ENCODE measurements around the gene CBL.

CBL gene

GRCh38 chr11:119347242-119347641 lies 141.1 kb downstream of the CBL start:
- DNase-seq (ENCODE audit: low spot score), result no peak

DNA sequence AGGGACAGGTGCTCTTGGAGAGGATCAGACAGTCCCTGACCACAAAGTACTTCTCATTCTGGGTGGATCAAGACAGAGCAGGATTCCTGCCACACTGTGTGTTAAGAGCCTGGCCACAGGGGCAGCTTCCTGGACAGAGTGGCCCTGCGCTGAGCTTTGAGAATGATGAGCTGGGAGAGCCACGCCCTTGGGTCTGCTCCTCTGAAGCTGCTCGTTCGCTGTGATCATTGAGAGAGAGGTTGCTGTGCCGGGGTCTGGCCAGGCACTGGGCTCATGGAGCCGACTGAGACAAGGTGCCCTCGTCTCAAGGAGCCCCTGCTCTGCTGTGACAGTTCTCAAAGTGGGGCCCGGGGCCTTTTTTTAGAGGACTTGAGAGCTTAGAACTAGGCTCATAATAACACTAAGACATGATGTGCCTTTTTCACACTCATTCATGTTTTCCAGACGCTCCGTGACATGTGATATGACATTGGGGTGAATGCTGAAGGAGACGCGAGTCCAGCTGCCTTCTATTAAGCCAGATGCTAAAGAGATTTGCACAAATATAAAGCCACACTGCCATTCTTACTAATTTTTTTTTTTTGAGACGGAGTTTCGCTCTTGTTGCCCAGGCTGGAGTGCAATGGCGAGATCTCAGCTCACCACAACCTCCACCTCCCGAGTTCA lies 141.9 kb downstream of the CBL start:
- no peak for DNase-seq (ENCODE audit: low spot score)

DNA sequence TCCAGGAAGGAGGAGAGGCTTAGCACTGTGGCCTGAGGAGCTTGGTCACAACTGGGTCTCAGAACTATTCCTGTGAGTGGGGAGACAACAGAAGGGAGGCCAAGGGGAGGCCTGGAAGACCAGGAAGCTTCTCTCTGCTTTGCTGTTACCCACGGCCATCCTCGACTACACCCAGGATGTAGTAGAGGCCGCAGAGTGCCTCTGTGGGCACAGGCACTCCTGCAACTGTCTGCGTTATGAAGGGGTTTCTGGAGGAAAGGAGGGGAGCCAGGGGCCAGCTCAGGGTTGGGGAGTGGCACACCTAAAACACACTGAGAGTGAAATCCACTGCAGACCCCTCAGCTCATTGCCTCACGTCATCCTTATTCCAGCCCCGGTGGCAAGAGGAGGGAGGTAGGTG lies 144.2 kb downstream of the CBL start:
- DNase-seq (ENCODE audit: low spot score), result no peak

DNA sequence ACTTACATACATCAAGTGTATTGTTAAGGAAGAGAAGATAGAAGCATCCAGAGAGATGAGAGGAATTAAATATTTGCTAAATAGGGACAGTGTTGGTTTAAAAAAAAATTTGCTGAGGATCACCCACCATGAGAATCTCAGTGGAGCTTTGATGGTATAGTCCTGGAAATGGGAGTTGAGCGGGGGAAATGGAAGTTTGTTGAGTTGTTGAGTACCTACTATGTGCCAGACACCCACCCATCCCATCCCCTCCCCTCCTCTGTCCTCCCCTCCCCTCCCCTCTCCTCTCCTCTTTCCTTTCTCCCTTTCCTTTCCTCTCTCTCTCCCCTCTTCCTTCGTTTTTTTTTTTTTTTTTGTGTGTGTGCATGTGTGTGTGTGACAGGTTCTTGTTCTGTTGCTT lies 145.1 kb downstream of the CBL start:
- DNase-seq (ENCODE audit: low spot score), result no peak

DNA sequence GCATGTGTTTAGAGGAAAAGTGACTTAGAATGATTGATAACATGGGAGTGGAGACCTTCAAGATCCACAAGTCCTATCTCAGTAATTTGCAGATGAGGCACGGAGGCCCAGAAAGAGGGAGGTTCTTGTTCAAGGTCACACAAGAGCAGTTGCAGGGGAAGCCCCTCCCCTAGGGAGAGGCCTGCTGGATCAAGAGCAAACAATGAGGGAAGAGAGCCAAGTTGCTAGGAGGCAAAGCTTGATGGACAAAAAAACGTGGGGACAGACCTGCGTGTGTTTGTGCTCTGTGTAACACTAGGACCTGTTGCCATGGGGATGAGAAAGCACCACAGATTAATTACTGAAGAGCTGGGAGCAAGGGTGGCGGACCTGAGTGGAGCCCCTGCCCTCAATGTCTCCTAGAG lies 146.7 kb downstream of the CBL start:
- no peak for DNase-seq (ENCODE audit: low spot score)

GRCh38 chr11:119355091-119355843 lies 149.1 kb downstream of the CBL start:
- no peak for DNase-seq (ENCODE audit: low spot score)

GRCh38 chr11:119356349-119357031 lies 150.4 kb downstream of the CBL start:
- peak; percentile 59 for DNase-seq (ENCODE audit: low spot score)

DNA sequence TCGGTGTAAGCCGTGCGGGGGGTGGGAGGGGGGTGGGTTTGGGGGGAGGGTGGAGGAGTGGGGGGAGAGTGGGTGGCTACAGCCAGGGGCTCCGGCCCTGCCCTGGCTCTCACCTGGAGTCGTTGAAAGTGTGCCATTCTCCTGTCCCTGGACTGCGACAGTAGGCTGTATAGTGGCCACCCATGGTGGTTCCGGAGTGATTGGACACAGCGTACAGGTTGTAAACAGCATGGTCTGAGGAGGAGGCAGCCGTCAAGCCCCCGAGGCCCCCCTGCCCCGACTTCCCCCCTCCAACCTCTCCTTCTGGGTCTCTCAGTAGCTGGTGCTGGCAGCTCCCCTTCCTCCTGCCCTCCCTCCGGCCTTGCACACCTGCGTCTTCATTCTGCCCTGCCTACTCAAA lies 150.9 kb downstream of the CBL start:
- no peak for DNase-seq (ENCODE audit: low spot score)
